ENCODE results near the gene GNPTG. TPM values are rescaled to one million over a fixed set of nuclear protein-coding genes. Genes with fewer than 3 reads are reported as not detected.

Gene GNPTG
- total RNA-seq, 1 experiment from 2014 or later, result 20.9 TPM

- ChIA-PET POLR2A (ENCODE audit: low non-redundant PET) (no interaction called here), CTCF (interaction anchor here (0.5 kb wide), 1 partner anchor 18 kb away, joined by 3 read pairs; no protein-coding TSS in a partner anchor)
- Histone ChIP-seq H3K36me3 (ENCODE audit: insufficient read depth, low read length, poor library complexity, severe bottlenecking) (peaks cover 66% of the 10 kb centered on the region), H3K27me3 (replicated peaks; ENCODE audit: insufficient read depth, low read depth, low read length, poor library complexity) (no peaks in the 10 kb centered on the region), H3K4me3 (ENCODE audit: low read depth, low read length, poor library complexity, severe bottlenecking) (no peak overlapping the region), H3K9me3 (ENCODE audit: low read depth, low read length, poor library complexity, severe bottlenecking) (no peaks in the 10 kb centered on the region), H3K27ac (ENCODE audit: low read depth, low read length, poor library complexity, severe bottlenecking) (no peak overlapping the region), H3K4me1 (ENCODE audit: insufficient read depth, low read length, poor library complexity, severe bottlenecking) (no peaks in the 10 kb centered on the region)
- no TSS peak for BruUV-seq (replicated peaks)
- no peak for DNase-seq (ENCODE audit: low spot score)
- TF ChIP-seq CTCF (conservative IDR thresholded peaks at IDR 0.05; ENCODE audit: low read depth, low read length) (no peak), EZH2 (IDR thresholded peaks at IDR 0.05; ENCODE audit: borderline replicate concordance, low read depth, low read length, poor library complexity, severe bottlenecking) (no peak)
- intact Hi-C loops (cut with micrococcal nuclease; ENCODE audit: unreplicated experiment), result no loop called here
Observed at GRCh38 chr16:1366060-1366711, 14.5 kb downstream of the GNPTG start.

- no peak overlapping the region for H3K4me3 ChIP-seq (ENCODE audit: low read depth, low read length, poor library complexity, severe bottlenecking)
- no TSS peak for BruUV-seq (replicated peaks)
- H3K4me1 ChIP-seq (ENCODE audit: insufficient read depth, low read length, poor library complexity, severe bottlenecking), result no peaks in the 10 kb centered on the region
- DNase-seq (ENCODE audit: low spot score), result no peak
- ChIA-PET POLR2A (ENCODE audit: low non-redundant PET) (no interaction called here), CTCF (interaction anchor here (0.5 kb wide), 1 partner anchor 18 kb away, joined by 3 read pairs; no protein-coding TSS in a partner anchor)
- intact Hi-C loops (cut with micrococcal nuclease; ENCODE audit: unreplicated experiment), result no loop called here
- no peaks in the 10 kb centered on the region for H3K27me3 ChIP-seq (replicated peaks; ENCODE audit: insufficient read depth, low read depth, low read length, poor library complexity)
- peaks cover 60% of the 10 kb centered on the region for H3K36me3 ChIP-seq (ENCODE audit: insufficient read depth, low read length, poor library complexity, severe bottlenecking)
- TF ChIP-seq CTCF (conservative IDR thresholded peaks at IDR 0.05; ENCODE audit: low read depth, low read length), result no peak
- no peak for TF ChIP-seq EZH2 (IDR thresholded peaks at IDR 0.05; ENCODE audit: borderline replicate concordance, low read depth, low read length, poor library complexity, severe bottlenecking)
- H3K27ac ChIP-seq (ENCODE audit: low read depth, low read length, poor library complexity, severe bottlenecking), result no peak overlapping the region
- H3K9me3 ChIP-seq (ENCODE audit: low read depth, low read length, poor library complexity, severe bottlenecking), result no peaks in the 10 kb centered on the region
Observed at GRCh38 chr16:1366712-1367299, 15.1 kb downstream of the GNPTG start.

- Histone ChIP-seq H3K36me3 (ENCODE audit: insufficient read depth, low read length, poor library complexity, severe bottlenecking) (peaks cover 52% of the 10 kb centered on the region), H3K27ac (ENCODE audit: low read depth, low read length, poor library complexity, severe bottlenecking) (no peak overlapping the region), H3K27me3 (replicated peaks; ENCODE audit: insufficient read depth, low read depth, low read length, poor library complexity) (no peaks in the 10 kb centered on the region), H3K4me1 (ENCODE audit: insufficient read depth, low read length, poor library complexity, severe bottlenecking) (no peaks in the 10 kb centered on the region), H3K9me3 (ENCODE audit: low read depth, low read length, poor library complexity, severe bottlenecking) (no peaks in the 10 kb centered on the region), H3K4me3 (ENCODE audit: low read depth, low read length, poor library complexity, severe bottlenecking) (no peak overlapping the region)
- intact Hi-C loops (cut with micrococcal nuclease; ENCODE audit: unreplicated experiment), result no loop called here
- no peak for DNase-seq (ENCODE audit: low spot score)
- TF ChIP-seq CTCF (conservative IDR thresholded peaks at IDR 0.05; ENCODE audit: low read depth, low read length), result no peak
- no peak for TF ChIP-seq EZH2 (IDR thresholded peaks at IDR 0.05; ENCODE audit: borderline replicate concordance, low read depth, low read length, poor library complexity, severe bottlenecking)
- no TSS peak for BruUV-seq (replicated peaks)
- ChIA-PET CTCF (no interaction called here), POLR2A (ENCODE audit: low non-redundant PET) (no interaction called here)
Observed at GRCh38 chr16:1367486-1368174, 15.9 kb downstream of the GNPTG start.
